Measurements from ENCODE around the gene PLK1.

PLK1 gene

DNA sequence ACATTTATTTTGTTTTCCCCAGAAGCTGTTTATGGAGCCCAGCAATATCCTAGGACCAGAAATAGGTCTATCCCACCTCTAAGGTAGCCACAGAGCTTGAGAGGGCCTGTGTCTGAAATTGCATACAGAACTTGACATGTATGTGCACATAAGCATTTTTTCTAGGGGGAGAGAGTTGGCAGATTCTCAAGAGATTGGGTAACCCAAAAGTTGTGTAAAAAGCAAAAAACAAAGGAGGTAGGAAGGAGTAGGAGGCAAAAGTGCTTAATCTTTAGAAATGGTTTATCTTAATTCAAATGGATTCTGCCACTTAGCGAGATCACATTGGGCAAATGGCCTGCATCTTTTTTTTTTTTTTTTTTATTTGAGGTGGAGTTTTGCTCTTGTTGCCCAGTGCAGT lies 3.5 kb downstream of the PLK1 start:
- DNase-seq = no peak

DNA sequence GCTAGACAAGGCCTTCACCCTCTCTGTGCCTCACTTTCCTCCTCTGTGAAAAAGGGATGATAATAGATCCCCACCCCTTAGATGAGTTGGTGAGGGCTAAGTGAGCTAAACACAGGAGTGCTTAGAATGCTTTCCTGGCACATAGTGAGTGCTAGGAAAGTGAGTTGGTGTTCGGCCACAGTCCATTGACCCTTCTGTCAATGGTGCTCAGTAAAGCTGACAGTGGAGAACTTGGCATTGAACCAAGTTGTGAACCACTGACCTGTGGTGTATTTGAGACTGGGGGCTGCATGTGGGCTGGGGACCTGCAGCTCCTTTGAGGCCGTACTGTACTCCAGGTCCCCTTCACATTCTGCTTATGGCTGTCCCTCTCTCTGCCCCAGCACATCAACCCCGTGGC lies 4.8 kb downstream of the PLK1 start:
- DNase-seq = no peak

DNA sequence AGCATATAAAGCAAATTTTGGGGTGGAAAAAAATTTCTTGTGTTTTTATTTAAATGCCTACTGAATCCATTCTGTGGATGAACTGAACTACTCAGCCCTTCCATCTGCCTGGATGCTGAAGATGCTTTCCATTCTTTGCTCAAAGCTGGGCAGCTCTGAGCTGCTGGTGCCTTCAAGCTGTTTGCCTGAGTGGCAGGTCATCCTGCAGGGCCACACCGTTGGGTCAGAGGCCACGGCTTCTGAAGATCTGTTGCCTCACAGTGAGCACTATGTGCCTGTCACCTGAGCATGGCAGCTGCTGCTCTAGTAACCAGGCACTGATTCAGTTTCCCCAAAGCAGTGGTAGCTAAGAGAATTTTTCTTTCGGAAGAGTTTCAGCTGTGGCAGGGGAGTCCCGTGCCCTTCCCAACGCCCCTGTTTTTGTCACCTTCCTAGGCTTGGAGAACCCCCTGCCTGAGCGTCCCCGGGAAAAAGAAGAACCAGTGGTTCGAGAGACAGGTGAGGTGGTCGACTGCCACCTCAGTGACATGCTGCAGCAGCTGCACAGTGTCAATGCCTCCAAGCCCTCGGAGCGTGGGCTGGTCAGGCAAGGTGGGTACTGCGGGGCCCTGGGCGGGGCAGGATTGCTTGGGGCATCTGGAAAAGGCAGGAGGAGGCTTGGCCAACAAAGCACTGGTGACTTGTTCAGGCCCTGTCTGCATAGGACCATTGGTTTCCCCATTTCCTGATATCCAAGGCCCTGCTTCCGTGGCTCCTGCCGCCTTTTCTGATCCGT lies 8.5 kb downstream of the PLK1 start:
- DNase-seq = no peak

DNA sequence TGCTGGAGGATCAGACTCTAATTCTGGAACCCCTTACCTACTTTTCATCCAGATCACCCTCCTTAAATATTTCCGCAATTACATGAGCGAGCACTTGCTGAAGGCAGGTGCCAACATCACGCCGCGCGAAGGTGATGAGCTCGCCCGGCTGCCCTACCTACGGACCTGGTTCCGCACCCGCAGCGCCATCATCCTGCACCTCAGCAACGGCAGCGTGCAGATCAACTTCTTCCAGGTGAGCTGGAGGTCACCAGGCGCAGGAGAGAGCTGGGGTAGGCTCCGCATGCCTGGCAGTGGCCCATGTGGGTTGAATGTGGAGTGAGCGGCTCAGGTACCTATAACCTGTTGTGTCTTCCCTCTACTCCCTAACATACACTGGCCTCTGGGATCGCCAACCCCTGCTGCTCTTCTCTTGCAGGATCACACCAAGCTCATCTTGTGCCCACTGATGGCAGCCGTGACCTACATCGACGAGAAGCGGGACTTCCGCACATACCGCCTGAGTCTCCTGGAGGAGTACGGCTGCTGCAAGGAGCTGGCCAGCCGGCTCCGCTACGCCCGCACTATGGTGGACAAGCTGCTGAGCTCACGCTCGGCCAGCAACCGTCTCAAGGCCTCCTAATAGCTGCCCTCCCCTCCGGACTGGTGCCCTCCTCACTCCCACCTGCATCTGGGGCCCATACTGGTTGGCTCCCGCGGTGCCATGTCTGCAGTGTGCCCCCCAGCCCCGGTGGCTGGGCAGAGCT lies 10.9 kb downstream of the PLK1 start:
- DNase-seq = no peak

DNA sequence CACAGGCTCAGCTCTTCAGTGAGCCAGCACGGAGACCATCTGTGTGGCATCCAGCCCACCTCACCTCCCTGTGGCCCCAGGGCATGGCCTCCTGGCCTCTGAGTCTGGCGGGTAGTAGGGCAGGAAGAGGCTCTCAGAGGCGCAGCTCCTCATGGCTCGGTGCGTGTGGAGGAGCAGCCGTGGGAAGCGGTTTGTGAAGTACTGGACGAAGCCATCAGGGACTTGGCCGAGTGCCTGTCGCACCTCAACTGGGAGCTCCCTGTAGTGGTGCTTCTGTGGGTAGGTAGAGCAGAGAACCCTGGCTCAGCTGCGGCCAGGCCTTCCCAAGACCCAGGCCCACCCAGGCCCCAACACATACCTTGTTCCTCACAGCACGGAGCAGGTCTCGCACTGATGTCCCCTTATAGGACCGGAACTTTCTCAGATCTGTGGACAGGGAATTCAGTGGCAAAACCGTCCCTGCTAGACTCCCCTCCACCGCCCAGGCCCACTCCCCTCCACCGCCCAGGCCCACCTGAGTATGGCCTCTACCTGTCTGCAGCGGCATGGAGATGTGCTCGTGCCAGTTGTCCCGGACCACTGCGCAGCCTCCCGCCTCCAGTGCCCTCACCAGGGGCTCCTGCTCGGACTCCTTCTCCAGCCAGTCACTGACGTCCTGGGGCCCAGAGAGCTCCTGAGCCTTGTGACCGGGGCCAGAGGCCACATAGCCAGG lies 12.2 kb downstream of the PLK1 start:
- DNase-seq = no peak

DNA sequence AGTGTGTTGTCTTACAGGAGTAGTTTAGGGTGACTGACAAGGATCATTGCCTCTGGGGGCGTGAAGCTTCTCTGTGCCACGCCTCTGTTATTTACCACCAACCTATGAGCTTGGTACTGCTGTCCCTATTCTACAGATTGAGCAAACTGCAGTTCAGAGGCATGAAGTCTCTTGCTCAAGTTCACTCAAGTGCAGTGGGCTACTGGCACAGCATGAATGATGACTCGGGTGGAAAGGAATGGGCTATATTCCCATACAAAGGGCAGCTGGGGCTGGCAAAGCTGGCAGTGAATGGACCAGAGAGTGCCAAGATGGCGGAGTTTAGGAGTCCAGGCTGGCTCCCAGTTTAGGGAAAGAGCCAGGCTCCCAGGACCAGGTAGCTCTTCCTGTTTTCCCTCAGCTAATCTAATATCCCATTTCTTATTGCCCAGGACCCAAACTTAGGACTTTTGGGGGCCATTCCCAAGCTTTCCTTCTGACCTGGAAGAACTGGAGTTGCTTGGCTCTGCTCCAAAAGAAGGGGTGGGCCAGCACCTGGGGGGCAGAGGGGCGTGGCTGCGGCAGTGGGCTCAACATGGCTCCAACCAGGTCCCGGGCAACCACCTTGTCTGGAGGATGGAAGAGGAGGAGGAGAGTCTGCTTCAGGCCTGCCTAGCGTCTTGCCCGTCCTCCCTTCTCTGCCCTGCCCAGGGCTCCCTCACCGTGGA lies 12.9 kb downstream of the PLK1 start:
- DNase-seq = no peak

DNA sequence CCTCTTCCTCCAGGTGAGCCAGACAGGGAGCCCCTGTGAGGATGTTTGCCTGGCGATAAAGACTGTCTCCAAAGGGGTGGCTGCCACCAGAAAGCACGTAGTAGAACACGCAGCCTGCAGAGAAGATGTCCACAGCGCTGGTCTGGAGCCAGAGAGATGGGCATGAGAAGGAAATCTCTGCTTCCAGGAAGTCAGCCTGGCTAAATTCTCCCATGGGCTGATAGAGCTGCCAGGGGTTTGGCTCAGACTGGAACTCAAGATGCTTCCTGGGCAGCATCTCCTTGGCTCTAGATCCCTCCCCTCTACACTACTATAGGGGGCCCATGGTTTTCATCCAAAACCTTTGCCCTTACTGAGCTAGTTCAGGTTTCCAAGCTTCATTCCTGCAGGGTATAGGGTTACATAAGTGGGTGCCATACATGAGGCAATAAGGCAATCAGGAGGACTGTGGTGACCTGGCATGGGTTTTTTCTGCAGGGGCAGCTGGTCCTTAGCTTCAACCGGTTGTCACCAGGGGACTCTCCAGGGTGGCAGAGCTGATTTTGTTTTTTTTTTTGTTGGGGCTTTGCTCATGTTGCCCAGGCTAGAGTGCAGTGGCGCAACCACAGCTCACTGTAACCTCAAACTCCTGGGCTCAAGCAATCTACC lies 13.6 kb downstream of the PLK1 start:
- DNase-seq = no peak

DNA sequence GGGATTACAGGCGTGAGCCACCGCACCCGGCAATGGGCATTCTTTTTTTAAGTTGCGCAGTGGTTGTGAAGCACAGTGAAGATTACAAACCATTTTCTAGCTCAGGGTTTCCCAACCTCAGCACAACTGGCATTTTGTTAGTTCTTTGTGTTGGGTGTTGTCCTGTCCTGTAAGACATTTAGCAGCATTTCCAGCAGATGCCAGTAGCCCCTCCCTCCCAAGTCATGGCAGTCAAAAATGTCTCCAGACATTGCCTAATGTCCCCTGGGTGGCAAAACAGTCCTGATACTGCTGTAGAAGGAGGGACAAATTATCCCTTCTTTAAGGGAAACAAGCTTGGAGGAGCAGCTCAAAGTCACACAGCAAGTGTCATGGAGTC lies 15.6 kb downstream of the PLK1 start:
- no peak for DNase-seq

DNA sequence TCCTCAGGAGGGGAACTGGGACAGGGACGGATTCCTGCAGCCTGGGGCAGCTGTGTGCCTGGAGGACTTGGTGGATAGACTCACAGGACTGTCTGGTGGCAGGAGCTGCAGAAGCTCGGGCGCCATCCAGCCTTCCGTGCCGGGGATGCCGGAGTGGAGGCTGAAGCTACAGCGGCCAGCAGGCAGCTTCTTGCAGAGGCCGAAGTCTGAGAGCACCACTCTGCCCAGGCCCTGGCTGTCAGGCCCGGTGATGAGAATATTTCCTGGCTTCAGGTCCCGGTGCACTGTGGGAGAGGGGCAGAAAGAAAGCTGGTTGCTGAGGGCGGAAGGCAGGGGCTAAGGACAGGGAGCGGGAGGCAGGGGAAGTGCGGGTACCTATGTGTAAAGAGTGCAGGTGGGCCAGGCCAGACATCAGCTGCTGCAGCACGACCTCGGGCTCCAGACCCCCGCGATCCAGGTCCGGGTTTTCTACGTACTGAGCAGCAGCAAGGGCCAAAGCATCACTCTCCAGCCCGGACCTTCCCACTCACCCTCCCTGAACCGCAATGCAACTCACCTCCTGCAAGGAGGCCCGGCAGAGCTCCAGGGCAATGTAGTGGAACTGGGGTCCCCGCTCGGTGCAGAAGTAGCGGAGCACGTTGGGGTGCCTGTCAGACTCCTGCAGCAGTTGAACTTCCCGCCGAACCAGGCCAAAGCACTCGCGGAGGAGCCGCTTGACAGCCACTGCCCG lies 16.1 kb downstream of the PLK1 start:
- no peak for DNase-seq

DNA sequence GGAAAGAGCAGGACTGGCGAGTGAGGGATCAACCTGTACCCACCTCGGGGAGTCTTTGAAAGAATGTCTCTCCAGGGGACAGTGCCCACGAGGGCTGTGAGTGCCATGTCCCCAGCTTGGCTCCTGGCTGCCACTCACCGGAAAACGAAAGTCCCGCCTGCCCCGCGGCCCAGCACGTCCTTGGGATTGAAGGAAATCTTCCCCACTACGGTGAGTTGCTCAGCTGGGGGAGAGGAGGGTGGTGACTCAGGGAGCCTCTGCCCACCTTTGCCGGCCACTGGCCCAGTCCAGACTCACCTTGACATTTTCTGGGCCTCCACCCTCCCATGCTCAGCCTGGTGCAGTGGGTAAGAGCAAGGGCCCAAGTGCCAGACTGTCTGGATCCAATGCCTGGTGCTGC lies 17.1 kb downstream of the PLK1 start:
- no peak for DNase-seq

DNA sequence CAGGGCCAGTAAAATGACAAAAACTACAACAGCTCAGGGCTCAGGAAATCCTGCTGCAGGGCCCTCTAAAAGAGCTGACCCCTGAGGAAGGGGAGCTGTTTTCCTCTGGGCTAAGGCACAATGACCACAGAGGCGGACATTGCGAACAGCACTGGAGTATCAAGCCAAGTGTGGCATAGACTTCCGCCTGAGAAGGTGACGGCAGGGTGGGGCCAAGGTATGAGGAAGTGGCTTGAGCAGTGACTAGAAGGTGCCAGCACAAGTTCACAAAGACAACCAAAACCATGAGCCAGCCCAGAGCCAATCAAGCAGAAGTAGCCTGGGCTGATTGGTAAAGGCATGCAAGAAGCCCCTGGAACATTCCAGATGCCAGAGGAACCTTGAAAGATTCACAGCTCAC lies 20.4 kb downstream of the PLK1 start:
- no peak for DNase-seq

DNA sequence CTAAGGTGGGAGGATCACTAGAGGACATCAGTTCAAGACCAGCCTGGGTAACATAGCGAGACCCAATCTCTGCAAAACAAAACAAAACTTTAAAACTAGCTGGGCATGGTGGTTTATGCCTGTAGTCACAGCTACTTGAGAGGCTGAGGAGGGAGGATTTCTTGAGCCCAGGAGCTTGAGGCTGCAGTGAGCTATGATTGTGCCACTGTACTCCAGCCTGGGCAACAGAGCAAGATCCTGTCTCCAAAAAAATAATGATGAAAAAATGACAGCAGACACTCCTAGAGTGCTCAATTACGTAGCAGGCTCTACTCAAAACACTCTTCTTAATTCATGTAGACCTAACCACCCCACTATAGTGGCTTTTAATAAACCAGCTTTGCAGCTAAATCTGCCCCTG lies 21.4 kb downstream of the PLK1 start:
- DNase-seq = no peak

DNA sequence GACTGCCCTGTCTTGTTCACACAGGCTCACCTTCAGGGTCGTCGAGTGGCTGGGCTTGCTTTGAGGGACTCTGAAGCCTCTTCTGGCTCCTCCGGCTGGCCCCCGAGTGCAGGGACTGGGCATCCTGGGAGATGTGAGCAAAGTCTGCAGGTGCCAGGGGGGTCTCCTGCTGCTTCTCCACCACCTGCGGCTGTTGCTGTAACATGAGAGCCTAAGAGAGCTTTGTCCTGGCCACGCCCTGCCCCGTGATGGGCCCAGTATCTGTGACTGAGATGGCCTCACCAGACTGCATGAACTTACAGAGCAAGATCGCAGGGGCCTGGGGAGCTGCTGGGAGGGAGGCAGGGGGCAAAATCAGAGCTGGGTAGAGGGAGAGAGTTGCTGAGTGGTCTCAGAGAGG lies 21.8 kb downstream of the PLK1 start:
- DNase-seq = no peak

DNA sequence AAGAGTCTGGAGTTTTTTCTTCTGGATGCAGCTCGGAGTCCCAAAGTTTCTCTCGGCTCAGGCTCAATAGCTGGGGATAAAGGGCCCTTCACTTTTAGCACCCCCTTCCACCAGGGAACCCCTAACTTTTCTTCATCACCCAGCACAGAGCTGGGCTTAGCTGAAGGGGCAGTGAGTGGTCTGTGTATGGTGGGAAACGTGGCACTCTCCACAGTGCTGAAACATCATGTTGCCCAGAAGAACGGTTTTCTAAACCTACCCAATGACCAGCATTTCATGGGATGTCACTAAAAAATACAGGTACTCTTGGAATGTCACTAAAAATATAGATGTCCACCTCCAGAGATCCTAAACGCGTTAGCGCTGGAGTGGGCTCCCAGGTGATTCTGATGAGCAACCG lies 22.4 kb downstream of the PLK1 start:
- no peak for DNase-seq

DNA sequence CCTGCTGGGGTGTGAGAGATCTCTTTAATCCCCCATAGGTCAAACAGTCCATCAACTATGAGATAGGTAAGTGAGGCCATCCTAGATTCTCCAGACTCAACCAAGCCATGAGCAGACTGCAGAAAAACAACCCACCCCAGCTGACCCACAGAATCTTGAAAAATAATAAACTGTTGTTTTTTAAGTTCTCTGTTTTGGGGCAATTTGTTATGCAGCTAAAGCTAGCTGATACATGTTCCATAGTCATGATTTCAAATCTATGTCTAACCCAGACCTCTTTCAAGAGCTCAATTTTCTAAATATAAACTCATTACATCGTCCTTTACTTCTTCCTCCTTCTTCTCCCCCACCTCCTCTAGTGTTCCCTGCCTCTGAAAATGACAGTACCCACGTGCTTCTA lies 24.3 kb downstream of the PLK1 start:
- DNase-seq = no peak

DNA sequence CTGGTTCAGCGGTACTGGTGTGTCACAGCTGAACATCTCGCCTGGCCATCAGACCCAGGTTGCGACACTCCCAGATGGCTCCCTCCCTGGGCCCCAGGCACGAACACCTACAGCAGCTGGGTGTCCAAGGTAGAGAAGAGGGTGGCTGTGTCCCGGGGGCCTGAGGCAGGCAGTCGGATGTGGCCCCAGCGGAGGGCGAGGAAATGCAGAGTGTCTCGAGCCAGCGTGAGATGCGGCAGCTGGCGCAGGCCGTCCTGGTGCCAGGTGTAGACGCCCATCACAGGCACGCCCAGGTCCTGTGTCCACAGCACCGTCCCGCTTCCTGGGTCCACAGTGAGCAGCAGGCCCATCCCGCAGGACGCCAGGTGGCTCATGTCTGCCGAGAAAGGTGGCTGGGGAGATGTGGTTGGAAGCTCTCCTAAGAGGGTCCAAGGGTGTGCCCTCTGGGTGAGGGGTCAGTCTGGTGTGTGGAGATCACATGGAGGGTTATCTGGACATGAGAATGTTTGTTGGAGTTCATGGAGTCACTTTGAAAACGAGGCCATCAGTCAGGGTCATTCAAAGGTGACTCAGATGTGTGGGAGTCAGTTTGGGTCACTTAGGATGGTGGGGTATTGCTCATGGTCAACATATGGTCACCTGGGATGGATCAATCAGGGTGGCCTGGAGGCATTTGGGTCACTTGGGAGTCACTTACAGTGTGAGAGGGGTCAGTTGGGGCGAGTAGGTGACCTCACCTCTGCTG lies 26.3 kb downstream of the PLK1 start:
- no peak for DNase-seq

DNA sequence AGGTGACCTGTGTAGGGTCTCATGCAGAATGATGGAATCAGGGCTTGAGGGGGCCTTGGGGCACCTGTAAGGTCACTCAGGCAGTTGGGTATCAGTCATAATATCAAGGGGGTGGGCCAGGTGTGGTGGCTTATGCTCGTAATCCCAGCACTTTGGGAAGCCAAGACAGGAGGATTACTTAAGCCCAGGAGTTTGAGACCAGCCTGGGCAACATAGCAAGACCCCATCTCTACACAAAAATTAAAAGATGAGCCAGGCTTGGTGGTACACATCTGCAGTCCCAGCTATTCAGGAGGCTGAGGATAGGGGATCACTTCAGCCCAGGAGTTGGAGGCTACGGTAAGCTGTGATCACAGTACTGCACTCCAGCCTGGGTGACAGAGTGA lies 26.8 kb downstream of the PLK1 start:
- no peak for DNase-seq

DNA sequence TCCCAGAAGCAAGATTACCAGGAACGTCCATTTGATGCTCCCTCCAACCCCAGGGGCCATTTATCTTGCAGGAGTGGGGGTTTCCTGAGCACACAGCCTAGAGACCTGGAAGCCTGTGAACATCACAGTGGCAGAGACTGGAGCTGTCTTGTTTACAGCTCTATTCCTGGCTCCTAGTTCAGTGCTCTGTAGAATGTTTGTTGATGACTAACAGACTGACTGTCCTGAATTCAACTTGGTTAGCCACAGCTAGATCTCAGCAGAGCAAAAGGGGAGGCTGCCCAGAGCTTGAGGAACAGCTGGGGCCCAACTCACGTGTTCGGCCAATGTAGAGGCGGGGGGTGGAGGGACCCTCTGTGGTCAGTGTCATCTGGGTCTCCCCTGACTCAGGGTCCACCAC lies 27.8 kb downstream of the PLK1 start:
- DNase-seq = no peak

DNA sequence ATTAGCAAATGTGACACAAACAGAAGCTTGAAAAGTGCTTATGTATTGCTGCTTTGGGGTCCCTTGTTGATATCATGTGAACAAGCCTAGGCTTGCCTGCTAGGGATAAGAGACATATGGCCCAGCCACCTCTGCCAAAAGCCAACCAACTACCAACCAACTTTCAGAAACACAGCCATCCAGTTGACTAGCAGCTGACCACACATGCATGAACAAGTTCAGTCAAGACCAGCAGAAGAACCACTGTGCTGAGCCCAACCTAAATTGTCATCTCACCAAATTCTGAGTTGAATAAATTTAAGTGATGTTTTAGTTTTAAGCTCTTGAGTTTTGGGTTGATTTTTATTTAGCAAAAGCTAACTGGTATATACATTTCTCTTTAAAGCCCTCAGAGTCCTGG lies 30.8 kb downstream of the PLK1 start:
- no peak for DNase-seq

DNA sequence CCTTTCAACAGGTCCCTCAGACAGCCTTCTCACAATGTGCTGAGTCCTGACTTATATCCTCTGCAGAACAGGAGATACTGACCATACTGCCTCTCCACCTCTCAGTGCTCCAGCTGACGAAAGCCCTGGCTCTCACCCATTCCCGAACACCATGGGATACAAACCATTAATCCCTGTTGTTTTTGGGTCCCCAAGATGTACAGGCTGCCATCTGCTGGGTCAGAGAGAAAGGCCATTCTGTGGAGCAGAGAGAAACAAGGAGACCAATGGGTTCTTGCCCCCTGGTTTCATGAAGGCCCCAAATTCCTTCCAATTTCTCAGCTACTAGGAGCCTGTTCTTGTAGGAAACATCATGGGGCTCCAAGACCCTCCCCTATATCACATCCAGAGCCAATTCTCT lies 31.3 kb downstream of the PLK1 start:
- DNase-seq = no peak

DNA sequence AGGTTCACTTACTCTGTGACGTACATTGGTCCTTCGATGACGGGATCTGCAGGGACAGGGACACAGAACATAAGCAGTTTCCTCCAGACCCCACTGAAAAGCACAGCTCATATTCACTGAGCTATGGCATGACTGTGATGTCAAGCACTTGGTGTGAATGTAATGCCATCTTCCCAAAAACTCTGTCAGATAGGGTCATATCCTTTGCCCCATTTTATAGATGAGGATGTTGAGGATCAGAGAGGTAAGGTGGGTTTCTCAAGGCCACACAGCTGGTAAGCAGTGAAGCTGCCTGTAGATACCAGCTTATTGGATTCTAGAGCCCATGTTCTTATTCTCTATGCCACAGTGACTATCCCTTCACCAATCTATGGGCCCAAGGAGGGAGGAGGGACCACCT lies 31.8 kb downstream of the PLK1 start:
- no peak for DNase-seq

DNA sequence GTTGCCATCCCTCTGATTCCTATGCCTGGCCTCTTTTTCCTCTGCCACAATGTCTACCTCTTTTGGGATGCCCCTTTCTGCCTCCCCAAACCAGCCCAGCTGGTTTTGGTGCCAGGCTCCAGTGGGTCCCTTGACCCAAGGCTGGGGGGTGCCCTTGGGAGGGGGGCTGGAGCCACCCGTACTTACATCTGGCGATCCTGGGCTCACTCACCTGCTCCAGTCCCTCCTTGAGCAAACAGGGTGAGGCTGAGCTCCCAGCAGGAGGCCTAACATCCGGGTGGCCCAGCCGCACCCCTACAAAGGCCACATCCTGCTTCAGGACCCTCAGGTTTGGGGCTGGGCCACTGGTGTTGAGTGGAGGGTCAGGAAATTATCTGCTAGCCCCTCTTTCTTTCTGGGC lies 33.1 kb downstream of the PLK1 start:
- DNase-seq = no peak
